GM12873 (cell line): ENCODE data around the gene DNAJB14.

ENCODE experiments used
- CTCF ChIP-seq: IDR thresholded peaks from 2 replicates; pipeline ENCODE4 v1.5.1; 2012; ENCODE audit warnings: low read depth, mild to moderate bottlenecking, moderate library complexity, low read length, control low read depth; ENCODE audit not compliant: insufficient read depth; ENCODE audit errors: missing control alignments

Gene DNAJB14

GRCh38 chr4:99968330-99968729, 21.9 kb upstream of the DNAJB14 start:
- TF ChIP-seq CTCF = no peak

GRCh38 chr4:99966692-99967091, 20.3 kb upstream of the DNAJB14 start:
- TF ChIP-seq CTCF = no peak

- no peak for TF ChIP-seq CTCF
Observed at GRCh38 chr4:99965674-99966350, 19.4 kb upstream of the DNAJB14 start.

- no peak for TF ChIP-seq CTCF
Observed at GRCh38 chr4:99965173-99965572, 18.8 kb upstream of the DNAJB14 start.

GRCh38 chr4:99961711-99962110, 15.3 kb upstream of the DNAJB14 start:
- TF ChIP-seq CTCF = no peak

- no peak for TF ChIP-seq CTCF
Observed at GRCh38 chr4:99960648-99961047, 14.2 kb upstream of the DNAJB14 start.

- no peak for TF ChIP-seq CTCF
Observed at GRCh38 chr4:99950913-99951254, 4.5 kb upstream of the DNAJB14 start.
